Tibial nerve (tissue), 4 donors: ENCODE results near the gene NUDT13. TPM values are rescaled to one million over a fixed set of nuclear protein-coding genes. Genes with fewer than 3 reads are reported as not detected.
A peak's percentile ranks its signal among the peaks of the same experiment; 100 is the strongest.

Experiments
- DNase-seq, 2 donors: peaks; one replicate each; pipeline ENCODE4 v3.0.0-alpha.2; 2019; ENCODE audit warnings: low spot score in 2 of 2
- H3K27ac ChIP-seq, 4 donors: fragments of 200-600 bp; sonication (generic) in 3 of 4; one replicate each; pipeline ENCODE4 v1.5.1; 2017 to 2019; ENCODE audit warnings: mild to moderate bottlenecking in 1 of 4
- H3K27me3 ChIP-seq, 2 donors: fragments of 200-600 bp; sonication (generic) in 1 of 2; one replicate each; pipeline versions ENCODE4 v1.5.1 to v1.6.0; 2017 to 2019
- H3K36me3 ChIP-seq, 3 donors: fragments of 200-600 bp; sonication (generic); one replicate each; pipeline ENCODE4 v1.5.1; 2018 to 2019
- H3K4me1 ChIP-seq, 4 donors: fragments of 200-600 bp; sonication (generic) in 3 of 4; one replicate each; pipeline ENCODE4 v1.5.1; 2017 to 2019
- H3K4me3 ChIP-seq, 4 donors: fragments of 200-600 bp; sonication (generic) in 3 of 4; one replicate each; pipeline ENCODE4 v1.5.1; 2017 to 2019; ENCODE audit warnings: mild to moderate bottlenecking in 1 of 4, moderate library complexity in 1 of 4
- H3K9me3 ChIP-seq, 4 donors: fragments of 200-600 bp; sonication (generic) in 3 of 4; one replicate each; pipeline ENCODE4 v1.5.1; 2017 to 2019
- CTCF ChIP-seq, 5 experiments: fragments of 200-600 bp in 3 of 5; fragments of 450-650 bp in 2 of 5; sonication (generic) in 3 of 5; IDR thresholded peaks; one replicate each; pipeline ENCODE4 v1.5.1; 2016 to 2019; ENCODE audit warnings: antibody characterized with exemption in 5 of 5, mild to moderate bottlenecking in 3 of 5, moderate library complexity in 2 of 5
- EP300 ChIP-seq, 2 donors: sonication (generic); formaldehyde crosslinking; IDR thresholded peaks; one replicate each; pipeline ENCODE4 v1.6.1; 2017; ENCODE audit warnings: antibody characterized with exemption in 2 of 2, mild to moderate bottlenecking in 1 of 2
- POLR2A ChIP-seq, 2 donors: fragments of 450-650 bp; IDR thresholded peaks; one replicate each; pipeline ENCODE4 v1.6.1; 2017; ENCODE audit warnings: antibody characterized with exemption in 2 of 2, mild to moderate bottlenecking in 2 of 2, moderate library complexity in 2 of 2
- WGBS, 2 donors: methylation state at CpG; one replicate each; pipeline ENCODE4 v1.1.5; 2018; 5-methylcytosine and 5-hydroxymethylcytosine counted together
- small RNA-seq: library from RNA; depleted of rRNA; stranded (forward); fragments of <200 nt; gene quantifications from one replicate; pipeline ENCODE3, GENCODE V24; 2016
- total RNA-seq, 4 donors: library from RNA; depleted of rRNA; stranded (reverse); fragments of >200 nt; gene quantifications; one replicate each; pipeline ENCODE4 v1.1.0, GENCODE V29; 2016

The NUDT13 gene
- total RNA-seq, 4 donors from 2014 or later, result 1.2 to 10.5 (median 4.2) TPM

GRCh38 chr10:73174148-73174925 lies 64.1 kb downstream of the NUDT13 start:
- TF ChIP-seq CTCF (IDR thresholded peaks at IDR 0.05), result no peak
- no peak for TF ChIP-seq POLR2A (IDR thresholded peaks at IDR 0.05)
- no peak for TF ChIP-seq EP300 (IDR thresholded peaks at IDR 0.05)
- no peak for DNase-seq
- Histone ChIP-seq H3K4me1 (peaks cover 0 to 7% (median under 1%) of the 10 kb centered on the region in 4 donors), H3K27ac (no peak overlapping the region), H3K27me3 (no peaks in the 10 kb centered on the region), H3K9me3 (no peaks in the 10 kb centered on the region), H3K36me3 (peaks cover 0 to 55% (median 0%) of the 10 kb centered on the region in 3 donors), H3K4me3 (no peak overlapping the region)
- 96 to 100% methylated on average over 1 of the region's 1 CpG for WGBS, 2 donors

Small RNA genes lying within 50 kb of the gene (small RNA-seq; reads per million reads assigned to genes)
- not detected for gene RF00019
- gene SNORA11F, result 1.0 reads per million, percentile 19 among the genes with 10 or more reads in this experiment

Other genes starting within 250 kb of the NUDT13 start
- not detected for gene OIT3, start 216.7 kb upstream of the NUDT13 start, total RNA-seq
- gene PLA2G12B, start 155.6 kb upstream of the NUDT13 start, total RNA-seq, result not detected
- gene P4HA1, start 13.6 kb upstream of the NUDT13 start, total RNA-seq, result 10 to 100 TPM; 24.9 to 40.0 (median 30.1) TPM
- 10 to 100 TPM; 28.2 to 40.8 (median 29.7) TPM for gene ECD, start 57.6 kb downstream of the NUDT13 start, total RNA-seq
- gene FAM149B1, start 57.7 kb downstream of the NUDT13 start, total RNA-seq, result 10 to 100 TPM; 11.0 to 27.1 (median 25.0) TPM
- gene DNAJC9, start 136.8 kb downstream of the NUDT13 start, total RNA-seq, result 10 to 100 TPM; 11.8 to 24.0 (median 15.2) TPM
- 10 to 100 TPM; 32.0 to 34.7 (median 34.2) TPM for gene MRPS16, start 142.2 kb downstream of the NUDT13 start, total RNA-seq
- 10 to 100 TPM in 1 of 4 donors, 1 to 10 TPM in 3; 3.8 to 14.9 (median 6.6) TPM for gene CFAP70, start 248.4 kb downstream of the NUDT13 start, total RNA-seq